Natural killer cell (primary cell): ENCODE data around the gene TRIM69. TPM values are rescaled to one million over a fixed set of nuclear protein-coding genes. Genes with fewer than 3 reads are reported as not detected.
A peak's percentile ranks its signal among the peaks of the same experiment; 100 is the strongest.
"Not testable (repeated sequence)": the region's sequence is repeated elsewhere in the genome, so short reads cannot be mapped to it uniquely, and the experiment has no call there.

Experiments
- ATAC-seq, 3 donors: fragments of 150-1000 bp in 2 of 3; fragments of 200-7000 bp in 1 of 3; cut with Tn5 transposase; 1 replicate in 1 of 3; 2 replicates in 2 of 3; pipeline ENCODE4 v1.10.0; 2021; ENCODE audit warnings: mild to moderate bottlenecking in 2 of 3, moderate library complexity in 2 of 3
- DNase-seq, 2 donors: peaks; one replicate each; pipeline versions ENCODE4 v3.0.0 to v3.0.0-alpha.2; 2013 to 2021; ENCODE audit warnings: mixed read lengths in 1 of 2
- H3K27ac ChIP-seq: one replicate; pipeline ENCODE4 v1.5.1; 2013; ENCODE audit warnings: mild to moderate bottlenecking, low read length
- H3K27me3 ChIP-seq: one replicate; pipeline ENCODE4 v1.6.1; 2013; ENCODE audit warnings: low read length; ENCODE audit not compliant: control insufficient read depth, insufficient read depth
- H3K36me3 ChIP-seq: one replicate; pipeline ENCODE4 v1.6.1; 2013; ENCODE audit warnings: low read length; ENCODE audit not compliant: control insufficient read depth, insufficient read depth
- H3K4me1 ChIP-seq: one replicate; pipeline ENCODE4 v1.6.1; 2013; ENCODE audit warnings: low read length; ENCODE audit not compliant: control insufficient read depth, insufficient read depth
- H3K4me3 ChIP-seq: one replicate; pipeline ENCODE4 v1.5.1; 2013; ENCODE audit warnings: low read length
- H3K9me3 ChIP-seq: one replicate; pipeline ENCODE4 v1.6.1; 2013; ENCODE audit warnings: low read length; ENCODE audit not compliant: control insufficient read depth, insufficient read depth
- H3K27ac Mint-ChIP-seq, 2 donors: one replicate each; pipeline ENCODE4 v1.8.0; 2022; ENCODE audit warnings: mild to moderate bottlenecking in 2 of 2, mixed read lengths in 2 of 2, moderate library complexity in 1 of 2
- H3K27me3 Mint-ChIP-seq, 2 donors: one replicate each; pipeline ENCODE4 v1.8.0; 2022; ENCODE audit warnings: low read depth in 2 of 2, mixed read lengths in 2 of 2
- H3K36me3 Mint-ChIP-seq: one replicate; pipeline ENCODE4 v1.8.0; 2022; ENCODE audit warnings: mixed read lengths
- H3K4me1 Mint-ChIP-seq, 2 donors: one replicate each; pipeline ENCODE4 v1.8.0; 2022; ENCODE audit warnings: mixed read lengths in 2 of 2
- H3K4me3 Mint-ChIP-seq: one replicate; pipeline ENCODE4 v1.8.0; 2022; ENCODE audit warnings: mild to moderate bottlenecking, moderate library complexity, mixed read lengths
- H3K9me3 Mint-ChIP-seq, 2 donors: one replicate each; pipeline ENCODE4 v1.8.0; 2022; ENCODE audit warnings: mixed read lengths in 2 of 2
- WGBS: methylation state at CpG from one replicate; pipeline ENCODE4 v1.1.7; 2013; ENCODE audit warnings: missing lambda C conversion rate; ENCODE audit not compliant: insufficient coverage; 5-methylcytosine and 5-hydroxymethylcytosine counted together
- intact Hi-C: fragments of 100-400 bp; cut with micrococcal nuclease; formaldehyde crosslinking; loops from one replicate; pipeline ENCODE4 v1.14.2; 2022
- total RNA-seq, 4 donors: library from RNA; stranded (reverse); fragments of 120-200 nt in 1 of 4; gene quantifications; one replicate each; pipeline versions ENCODE4 v1.2.3 to v1.2.4, GENCODE V29; 2013 to 2022
- TF ChIP-seq, protein P1 (sequence below): fragments of 200-600 bp; IDR thresholded peaks from one replicate; pipeline ENCODE4 v1.8.0; 2022; ENCODE audit warnings: antibody characterized with exemption

The TRIM69 gene
- total RNA-seq, 3 donors from 2014 or later (not counting 1 experiment from before 2014, with no cell fraction given): 14.2 to 20.1 (median 16.3) TPM

DNA sequence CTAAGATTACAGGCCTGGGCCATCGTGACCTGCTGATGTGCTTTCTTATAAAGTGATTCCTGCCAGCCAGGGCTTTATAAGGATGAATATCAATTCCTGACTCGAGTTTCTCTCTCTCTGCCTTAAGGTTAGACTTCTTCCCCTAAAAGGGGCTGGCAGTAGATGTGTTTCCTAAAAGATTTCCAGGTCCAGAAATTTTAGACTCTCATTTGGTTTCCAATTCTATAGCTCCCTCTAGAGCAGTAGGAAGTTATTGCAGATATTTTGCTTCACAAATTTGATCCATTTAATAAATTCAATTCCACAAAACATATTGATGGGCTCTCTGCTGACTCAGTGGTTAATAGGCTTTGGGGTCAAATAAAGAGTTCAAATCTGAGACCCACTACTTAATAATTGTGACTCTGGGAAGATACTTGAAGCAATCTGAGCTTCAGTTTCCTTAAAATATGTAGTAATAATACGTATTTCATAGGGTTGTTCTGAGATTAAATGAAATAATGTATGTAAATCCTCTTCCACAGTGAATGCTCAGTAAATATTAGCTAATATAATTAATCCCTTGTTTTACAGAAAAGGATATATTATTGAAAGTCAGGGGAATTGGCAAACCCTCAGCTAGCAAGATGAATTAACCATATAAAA, 2.1 kb downstream of the TRIM69 start:
- peaks cover 17% of the 10 kb centered on the region for H3K4me1 ChIP-seq
- WGBS: 50% methylated on average over 2 of the region's 3 CpGs

GRCh38 chr15:44739222-44739847, 3.0 kb downstream of the TRIM69 start:
- not testable (repeated sequence) for H3K36me3 ChIP-seq, H3K4me3 Mint-ChIP-seq, H3K36me3 Mint-ChIP-seq, DNase-seq, H3K27me3 ChIP-seq, H3K27ac ChIP-seq, H3K27ac Mint-ChIP-seq, H3K4me3 ChIP-seq, H3K9me3 Mint-ChIP-seq, ATAC-seq, H3K9me3 ChIP-seq, H3K27me3 Mint-ChIP-seq
- intact Hi-C loops: loop anchor here (2.0 kb wide), 1 partner anchor 161 kb away; no protein-coding TSS in a partner anchor
- peaks cover 17% of the 10 kb centered on the region for H3K4me1 ChIP-seq
- WGBS: 82% methylated on average over 17 of the region's 24 CpGs
- H3K4me1 Mint-ChIP-seq: peaks cover 15 to 19% of the 10 kb centered on the region in 2 donors

More for the DNA sequence above, 2.1 kb downstream of the TRIM69 start:
- Mint-ChIP-seq H3K27ac (peak overlapping the region; percentile 64), H3K27me3 (no peaks in the 10 kb centered on the region), H3K4me1 (peaks cover 15 to 19% of the 10 kb centered on the region in 2 donors), H3K9me3 (no peaks in the 10 kb centered on the region), H3K36me3 (no peaks in the 10 kb centered on the region), H3K4me3 (no peak overlapping the region)
- Histone ChIP-seq H3K27ac (no peak overlapping the region), H3K27me3 (no peaks in the 10 kb centered on the region), H3K4me3 (no peak overlapping the region), H3K9me3 (no peaks in the 10 kb centered on the region), H3K36me3 (no peaks in the 10 kb centered on the region)
- peak; percentile 43 to 78 (median 59) for ATAC-seq
- intact Hi-C loops: loop anchor here (1.0 to 2.0 kb wide), 3 partner anchors 75 to 160 kb away; partner anchors contain the start of gene SPG11
- DNase-seq: peak in 1 of 2 donors; percentile 76
- TF ChIP-seq, protein P1, sequence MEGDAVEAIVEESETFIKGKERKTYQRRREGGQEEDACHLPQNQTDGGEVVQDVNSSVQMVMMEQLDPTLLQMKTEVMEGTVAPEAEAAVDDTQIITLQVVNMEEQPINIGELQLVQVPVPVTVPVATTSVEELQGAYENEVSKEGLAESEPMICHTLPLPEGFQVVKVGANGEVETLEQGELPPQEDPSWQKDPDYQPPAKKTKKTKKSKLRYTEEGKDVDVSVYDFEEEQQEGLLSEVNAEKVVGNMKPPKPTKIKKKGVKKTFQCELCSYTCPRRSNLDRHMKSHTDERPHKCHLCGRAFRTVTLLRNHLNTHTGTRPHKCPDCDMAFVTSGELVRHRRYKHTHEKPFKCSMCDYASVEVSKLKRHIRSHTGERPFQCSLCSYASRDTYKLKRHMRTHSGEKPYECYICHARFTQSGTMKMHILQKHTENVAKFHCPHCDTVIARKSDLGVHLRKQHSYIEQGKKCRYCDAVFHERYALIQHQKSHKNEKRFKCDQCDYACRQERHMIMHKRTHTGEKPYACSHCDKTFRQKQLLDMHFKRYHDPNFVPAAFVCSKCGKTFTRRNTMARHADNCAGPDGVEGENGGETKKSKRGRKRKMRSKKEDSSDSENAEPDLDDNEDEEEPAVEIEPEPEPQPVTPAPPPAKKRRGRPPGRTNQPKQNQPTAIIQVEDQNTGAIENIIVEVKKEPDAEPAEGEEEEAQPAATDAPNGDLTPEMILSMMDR: peak; percentile 88

DNA sequence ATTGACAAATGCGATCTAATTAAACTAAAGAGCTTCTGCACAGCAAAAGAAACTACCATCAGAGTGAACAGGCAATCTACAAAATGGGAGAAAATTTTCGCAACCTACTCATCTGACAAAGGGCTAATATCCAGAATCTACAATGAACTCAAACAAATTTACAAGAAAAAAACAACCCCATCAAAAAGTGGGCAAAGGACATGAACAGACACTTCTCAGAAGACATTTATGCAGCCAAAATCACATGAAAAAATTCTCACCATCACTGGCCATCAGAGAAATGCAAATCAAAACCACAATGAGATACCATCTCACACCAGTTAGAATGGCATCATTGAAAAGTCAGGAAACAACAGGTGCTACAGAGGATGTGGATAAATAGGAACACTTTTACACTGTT, 7.1 kb downstream of the TRIM69 start:
- H3K4me3 ChIP-seq, H3K4me3 Mint-ChIP-seq, H3K27ac ChIP-seq, H3K4me1 ChIP-seq, intact Hi-C loops, H3K9me3 ChIP-seq, H3K27ac Mint-ChIP-seq, ATAC-seq, H3K9me3 Mint-ChIP-seq, DNase-seq, H3K27me3 ChIP-seq, H3K36me3 Mint-ChIP-seq, H3K36me3 ChIP-seq, H3K4me1 Mint-ChIP-seq: not testable (repeated sequence)
- WGBS: 100% methylated on average over 1 of the region's 2 CpGs
- peaks cover 0 to 11% of the 10 kb centered on the region in 2 donors for H3K27me3 Mint-ChIP-seq

GRCh38 chr15:44753345-44753744, 17.0 kb downstream of the TRIM69 start:
- peaks cover 8% of the 10 kb centered on the region for H3K36me3 Mint-ChIP-seq
- no peaks in the 10 kb centered on the region for H3K36me3 ChIP-seq
- TF ChIP-seq, protein P1: no peak

More at GRCh38 chr15:44753345-44753744, 17.0 kb downstream of the TRIM69 start:
- no peaks in the 10 kb centered on the region for H3K4me1 ChIP-seq
- Mint-ChIP-seq H3K4me1 (no peaks in the 10 kb centered on the region), H3K27me3 (peaks cover 0 to 8% of the 10 kb centered on the region in 2 donors), H3K4me3 (no peak overlapping the region), H3K9me3 (no peaks in the 10 kb centered on the region), H3K27ac (no peak overlapping the region)
- H3K4me3 ChIP-seq: no peak overlapping the region
- intact Hi-C loops: no loop called here
- no peak overlapping the region for H3K27ac ChIP-seq
- DNase-seq (no peak), ATAC-seq (no peak)
- 100% methylated on average over 1 of the region's 1 CpG for WGBS
- H3K9me3 ChIP-seq: peaks cover 6% of the 10 kb centered on the region
- H3K27me3 ChIP-seq: no peaks in the 10 kb centered on the region
